Spleen (tissue), 11 donors: ENCODE measurements around the gene TP53TG5. TPM values are rescaled to one million over a fixed set of nuclear protein-coding genes. Genes with fewer than 3 reads are reported as not detected.
A peak's percentile ranks its signal among the peaks of the same experiment; 100 is the strongest.

ENCODE experiments used
- DNase-seq: peaks from one replicate; pipeline ENCODE4 v3.0.0-alpha.2; 2020
- H3K27ac ChIP-seq, 8 donors: fragments of 200-600 bp; sonication (generic) in 7 of 8; 1 replicate in 4 of 8; 2 replicates in 4 of 8; pipeline versions ENCODE4 v1.5.0 to v1.8.0; 2016 to 2021; ENCODE audit warnings: inconsistent platforms in 4 of 8, mild to moderate bottlenecking in 4 of 8, moderate library complexity in 1 of 8
- H3K27me3 ChIP-seq, 7 donors: fragments of 200-600 bp; sonication (generic) in 6 of 7; replicated peaks in 1 of 7; 1 replicate in 4 of 7; 2 replicates in 3 of 7; pipeline versions ENCODE4 v1.5.0 to v1.8.0; 2016 to 2021; ENCODE audit warnings: inconsistent platforms in 3 of 7, mild to moderate bottlenecking in 1 of 7
- H3K36me3 ChIP-seq, 6 donors: fragments of 200-600 bp; sonication (generic) in 5 of 6; 1 replicate in 4 of 6; 2 replicates in 2 of 6; pipeline versions ENCODE4 v1.5.0 to v1.8.0; 2016 to 2021; ENCODE audit warnings: inconsistent platforms in 2 of 6
- H3K4me1 ChIP-seq, 6 donors: fragments of 200-600 bp; sonication (generic) in 5 of 6; 1 replicate in 3 of 6; 2 replicates in 3 of 6; pipeline versions ENCODE4 v1.5.0 to v1.8.0; 2016 to 2021; ENCODE audit warnings: inconsistent platforms in 3 of 6
- H3K4me3 ChIP-seq, 8 donors: fragments of 200-600 bp; sonication (generic) in 7 of 8; 1 replicate in 4 of 8; 2 replicates in 4 of 8; pipeline versions ENCODE4 v1.5.0 to v1.8.0; 2016 to 2021; ENCODE audit warnings: inconsistent platforms in 4 of 8, mild to moderate bottlenecking in 4 of 8, moderate library complexity in 2 of 8
- H3K9me3 ChIP-seq, 8 donors: fragments of 200-600 bp; sonication (generic) in 7 of 8; 1 replicate in 4 of 8; 2 replicates in 4 of 8; pipeline versions ENCODE4 v1.5.0 to v1.8.0; 2016 to 2021; ENCODE audit warnings: inconsistent platforms in 4 of 8
- CTCF ChIP-seq, 11 experiments: fragments of 200-600 bp in 7 of 11; fragments of 450-650 bp in 4 of 11; sonication (generic) in 4 of 11; IDR thresholded peaks in 8 of 11; conservative IDR thresholded peaks in 3 of 11; 1 replicate in 7 of 11; 2 replicates in 4 of 11; pipeline versions ENCODE4 v1.4.0 to v1.8.0; 2016 to 2021; ENCODE audit warnings: antibody characterized with exemption in 11 of 11, inconsistent platforms in 4 of 11, mild to moderate bottlenecking in 1 of 11
- POLR2A ChIP-seq, 3 donors: fragments of 450-650 bp; IDR thresholded peaks; one replicate each; pipeline ENCODE4 v1.5.1; 2017; ENCODE audit warnings: antibody characterized with exemption in 3 of 3, mild to moderate bottlenecking in 1 of 3
- POLR2AphosphoS5 ChIP-seq, 3 donors: sonication (generic); formaldehyde crosslinking; IDR thresholded peaks; one replicate each; pipeline ENCODE4 v1.5.1; 2017; ENCODE audit warnings: antibody characterized with exemption in 3 of 3
- WGBS, 5 donors: extraction: QIAGEN DNeasy Blood & Tissue Kit in 3 of 5; methylation state at CpG; one replicate each; pipeline versions ENCODE4 v1.1.5 to v1.1.7; 2013 to 2018; 5-methylcytosine and 5-hydroxymethylcytosine counted together
- intact Hi-C: fragments of 100-400 bp; cut with DNase I; formaldehyde crosslinking; loops from one replicate; pipeline ENCODE4 v1.15.0; 2023; ENCODE audit warnings: low total_unique reads
- polyA plus RNA-seq, 3 donors: library from polyadenylated mRNA; stranded (reverse); fragments of 200-250 nt; gene quantifications; one replicate each; pipeline ENCODE4 v1.2.1, GENCODE V29; 2013
- total RNA-seq, 7 donors: library from RNA; depleted of rRNA in 3 of 7; stranded (reverse); fragments of >200 nt in 3 of 7; fragmentation: NEBNext Ultra II Directional in 4 of 7; extraction: Animal tissue kit (Norgen Biotek cat#: 25700) in 4 of 7; gene quantifications; one replicate each; pipeline versions ENCODE4 v1.1.0 to v1.2.1, GENCODE V29; 2016 to 2021
- donor health status: healthy with polysubstance abuse.
- donor health status: DM: no; HTN: no; CAD: no; lungs with moderate emphysema.
- donor health status: DM: no; HTN: no; CAD: no.
- donor health status: Bipolar disorder and iron deficiency.
- donor health status: healthy.
- donor health status: DM: no; HTN: no; CAD: no.
- donor health status: DM: yes; HTN: yes; CAD: no.

Gene TP53TG5
- total and polyA plus RNA-seq, 10 donors, result 0.08 to 0.66 (median 0.60) TPM; not detected in 7

GRCh38 chr20:45407067-45407745, 29.1 kb upstream of the TP53TG5 start:
- DNase-seq, result no peak
- intact Hi-C loops, result no loop called here
- TF ChIP-seq POLR2A (IDR thresholded peaks at IDR 0.05) (no peak), POLR2AphosphoS5 (IDR thresholded peaks at IDR 0.05) (peak; percentile 48 to 67 (median 59))
- H3K4me3 ChIP-seq, result peak overlapping the region; percentile 61 to 97 (median 76)
- H3K4me1 ChIP-seq, result peaks cover 2 to 43% (median 33%) of the 10 kb centered on the region in 6 donors
- H3K36me3 ChIP-seq, result peaks cover 0 to 26% (median 7%) of the 10 kb centered on the region in 6 donors
- H3K27me3 ChIP-seq, result peaks cover 0 to 26% (median 4%) of the 10 kb centered on the region in 7 donors
- no peaks in the 10 kb centered on the region for H3K9me3 ChIP-seq
- H3K27ac ChIP-seq, result peak overlapping the region; percentile 50 to 87 (median 73)
- WGBS, 5 donors, result 21 to 41% (median 27%) methylated on average over 23 to 30 of the region's 30 CpGs

GRCh38 chr20:45406260-45407066, 28.3 kb upstream of the TP53TG5 start:
- Histone ChIP-seq H3K9me3 (peaks cover 0 to 6% (median 3%) of the 10 kb centered on the region in 8 donors), H3K27ac (peak overlapping the region; percentile 50 to 87 (median 73)), H3K4me1 (peaks cover 2 to 43% (median 33%) of the 10 kb centered on the region in 6 donors), H3K4me3 (peak overlapping the region; percentile 61 to 97 (median 76)), H3K27me3 (peaks cover 0 to 26% (median 4%) of the 10 kb centered on the region in 7 donors), H3K36me3 (peaks cover 0 to 23% (median 7%) of the 10 kb centered on the region in 6 donors)
- intact Hi-C loops, result no loop called here
- DNase-seq, result peak; percentile 85
- WGBS, 5 donors, result 0 to 5% (median 1%) methylated on average over 25 to 87 of the region's 87 CpGs
- no peak for TF ChIP-seq POLR2A (IDR thresholded peaks at IDR 0.05)
- TF ChIP-seq POLR2AphosphoS5 (IDR thresholded peaks at IDR 0.05), result peak in 2 of 3 donors; percentile 44 to 54

GRCh38 chr20:45405571-45406259, 27.6 kb upstream of the TP53TG5 start:
- H3K4me1 ChIP-seq, result peaks cover 2 to 43% (median 33%) of the 10 kb centered on the region in 6 donors
- peak overlapping the region in 7 of 8 donors; percentile 50 to 87 (median 76) for H3K27ac ChIP-seq
- DNase-seq, result no peak
- no peak for TF ChIP-seq CTCF (IDR thresholded peaks at IDR 0.05 in 8 of 11, conservative IDR thresholded peaks at IDR 0.05 in 3 of 11)
- TF ChIP-seq POLR2AphosphoS5 (IDR thresholded peaks at IDR 0.05), result no peak
- no peak for TF ChIP-seq POLR2A (IDR thresholded peaks at IDR 0.05)
- WGBS, 5 donors, result 1 to 4% (median 2%) methylated on average over 14 to 49 of the region's 49 CpGs
- intact Hi-C loops, result no loop called here
- peak overlapping the region; percentile 61 to 97 (median 76) for H3K4me3 ChIP-seq
- peaks cover 0 to 22% (median 7%) of the 10 kb centered on the region in 6 donors for H3K36me3 ChIP-seq
- peaks cover 0 to 26% (median 4%) of the 10 kb centered on the region in 7 donors for H3K27me3 ChIP-seq
- peaks cover 3 to 13% (median 11%) of the 10 kb centered on the region in 8 donors for H3K9me3 ChIP-seq

GRCh38 chr20:45404438-45404837, 26.3 kb upstream of the TP53TG5 start:
- Histone ChIP-seq H3K27me3 (peaks cover 0 to 26% (median 4%) of the 10 kb centered on the region in 7 donors), H3K27ac (no peak overlapping the region), H3K9me3 (peaks cover 4 to 26% (median 22%) of the 10 kb centered on the region in 8 donors), H3K4me1 (peaks cover 2 to 43% (median 33%) of the 10 kb centered on the region in 6 donors), H3K4me3 (no peak overlapping the region), H3K36me3 (peaks cover 0 to 15% (median 0%) of the 10 kb centered on the region in 6 donors)
- DNase-seq, result no peak
- intact Hi-C loops, result no loop called here
- 78 to 88% (median 80%) methylated on average over 1 of the region's 1 CpG for WGBS, 5 donors
- no peak for TF ChIP-seq CTCF (IDR thresholded peaks at IDR 0.05 in 8 of 11, conservative IDR thresholded peaks at IDR 0.05 in 3 of 11)
- TF ChIP-seq POLR2A (IDR thresholded peaks at IDR 0.05), result no peak
- TF ChIP-seq POLR2AphosphoS5 (IDR thresholded peaks at IDR 0.05), result no peak
